Psoas muscle (tissue), 8 donors: ENCODE measurements around the gene GLMP. TPM values are rescaled to one million over a fixed set of nuclear protein-coding genes. Genes with fewer than 3 reads are reported as not detected.

Experiments used
- ATAC-seq, 4 donors: fragments of 200-7000 bp; cut with Tn5 transposase; one replicate each; pipeline ENCODE4 v1.9.1; 2020; ENCODE audit warnings: moderate library complexity in 3 of 4, mild to moderate bottlenecking in 2 of 4
- DNase-seq, 2 donors: peaks; one replicate each; pipeline ENCODE4 v3.0.0-alpha.2; 2020
- H3K27ac ChIP-seq: fragments of 200-600 bp; one replicate; pipeline ENCODE4 v1.8.0; 2022
- H3K27me3 ChIP-seq, 3 donors: fragments of 200-600 bp in 1 of 3; one replicate each; pipeline versions ENCODE4 v1.6.1 to v1.8.0; 2013 to 2022; ENCODE audit warnings: low read length in 2 of 3, mild to moderate bottlenecking in 2 of 3, moderate library complexity in 1 of 3; ENCODE audit not compliant: insufficient read depth in 3 of 3
- H3K36me3 ChIP-seq, 2 donors: fragments of 200-600 bp in 1 of 2; one replicate each; pipeline versions ENCODE4 v1.6.1 to v1.8.0; 2013 to 2022; ENCODE audit warnings: low read depth in 1 of 2, mild to moderate bottlenecking in 1 of 2, moderate library complexity in 1 of 2; ENCODE audit not compliant: insufficient read depth in 1 of 2
- H3K4me1 ChIP-seq: fragments of 200-600 bp; one replicate; pipeline ENCODE4 v1.8.0; 2022
- H3K4me3 ChIP-seq: fragments of 200-600 bp; one replicate; pipeline ENCODE4 v1.8.0; 2022; ENCODE audit warnings: mild to moderate bottlenecking
- H3K9me3 ChIP-seq: fragments of 200-600 bp; one replicate; pipeline ENCODE4 v1.8.0; 2022
- WGBS, 3 donors: extraction: QIAGEN DNeasy Blood & Tissue Kit; methylation state at CpG; one replicate each; pipeline versions ENCODE4 v1.1.6 to v1.1.7; 2013; 5-methylcytosine and 5-hydroxymethylcytosine counted together
- intact Hi-C, 2 donors: fragments of 100-400 bp; cut with DNase I; formaldehyde crosslinking; loops; one replicate each; pipeline versions ENCODE4 v1.11.0 to v1.14.2; 2022
- polyA plus RNA-seq, 3 donors: library from polyadenylated mRNA; stranded (reverse); fragments of 200-250 nt; gene quantifications; one replicate each; pipeline ENCODE4 v1.2.3, GENCODE V29; 2013
- total RNA-seq, 4 donors: library from RNA; stranded (reverse); fragmentation: NEBNext Ultra II Directional in 2 of 4; extraction: Animal tissue kit (Norgen Biotek cat#: 25700) in 2 of 4; gene quantifications; one replicate each; pipeline versions ENCODE4 v1.2.1 to v1.2.4, GENCODE V29; 2021 to 2023
- TF ChIP-seq, protein P1 (sequence below): fragments of 200-600 bp; IDR thresholded peaks from one replicate; pipeline ENCODE4 v1.8.0; 2022; ENCODE audit warnings: antibody characterized with exemption
- donor health status: healthy with polysubstance abuse.
- donor health status: DM: no; HTN: no; CAD: no; lungs with moderate emphysema.
- donor health status: Bipolar disorder and iron deficiency.
- donor health status: healthy.
- donor health status: DM: yes; HTN: yes; CAD: no.
- donor health status: DM: no; HTN: no; CAD: no.
- donor health status: DM: no; HTN: no; CAD: no.
- donor health status: DM: yes; HTN: yes; CAD: no.

GLMP gene
- total and polyA plus RNA-seq, 7 donors, result 5.1 to 9.6 (median 7.4) TPM

GRCh38 chr1:156262461-156263287 is 32.8 kb downstream of the GLMP start:
- no peak overlapping the region for H3K27ac ChIP-seq
- 82 to 87% (median 83%) methylated on average over 9 of the region's 9 CpGs for WGBS, 3 donors
- H3K4me3 ChIP-seq, result no peak overlapping the region
- no peaks in the 10 kb centered on the region for H3K9me3 ChIP-seq
- no peaks in the 10 kb centered on the region for H3K4me1 ChIP-seq
- ATAC-seq, result peak; percentile 36 to 64 (median 44)
- TF ChIP-seq, protein P1, sequence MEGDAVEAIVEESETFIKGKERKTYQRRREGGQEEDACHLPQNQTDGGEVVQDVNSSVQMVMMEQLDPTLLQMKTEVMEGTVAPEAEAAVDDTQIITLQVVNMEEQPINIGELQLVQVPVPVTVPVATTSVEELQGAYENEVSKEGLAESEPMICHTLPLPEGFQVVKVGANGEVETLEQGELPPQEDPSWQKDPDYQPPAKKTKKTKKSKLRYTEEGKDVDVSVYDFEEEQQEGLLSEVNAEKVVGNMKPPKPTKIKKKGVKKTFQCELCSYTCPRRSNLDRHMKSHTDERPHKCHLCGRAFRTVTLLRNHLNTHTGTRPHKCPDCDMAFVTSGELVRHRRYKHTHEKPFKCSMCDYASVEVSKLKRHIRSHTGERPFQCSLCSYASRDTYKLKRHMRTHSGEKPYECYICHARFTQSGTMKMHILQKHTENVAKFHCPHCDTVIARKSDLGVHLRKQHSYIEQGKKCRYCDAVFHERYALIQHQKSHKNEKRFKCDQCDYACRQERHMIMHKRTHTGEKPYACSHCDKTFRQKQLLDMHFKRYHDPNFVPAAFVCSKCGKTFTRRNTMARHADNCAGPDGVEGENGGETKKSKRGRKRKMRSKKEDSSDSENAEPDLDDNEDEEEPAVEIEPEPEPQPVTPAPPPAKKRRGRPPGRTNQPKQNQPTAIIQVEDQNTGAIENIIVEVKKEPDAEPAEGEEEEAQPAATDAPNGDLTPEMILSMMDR, result no peak
- DNase-seq, result no peak
- H3K36me3 ChIP-seq, result peaks cover 25 to 98% of the 10 kb centered on the region in 2 donors
- intact Hi-C loops, result no loop called here
- no peaks in the 10 kb centered on the region for H3K27me3 ChIP-seq

DNA sequence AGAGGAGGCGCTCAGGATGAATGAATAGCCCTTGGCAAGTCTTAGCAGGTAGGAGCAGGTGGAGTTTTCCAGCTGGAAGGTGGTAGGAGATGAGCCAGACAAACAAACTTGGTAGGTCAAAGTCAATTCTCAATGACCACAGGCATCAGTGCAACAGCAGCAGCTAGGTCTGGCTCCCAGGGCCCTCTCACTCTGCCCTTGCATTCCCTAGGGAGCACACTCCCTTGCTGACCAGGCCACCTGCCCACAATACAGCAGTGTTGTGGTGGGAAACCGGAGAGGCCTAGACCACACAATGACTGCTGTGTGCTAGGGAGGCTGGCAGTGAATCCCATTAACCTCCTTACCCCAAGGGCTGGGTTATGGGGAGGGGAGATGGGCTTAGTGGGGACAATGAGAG is 34.6 kb downstream of the GLMP start:
- TF ChIP-seq, protein P1, result no peak

DNA sequence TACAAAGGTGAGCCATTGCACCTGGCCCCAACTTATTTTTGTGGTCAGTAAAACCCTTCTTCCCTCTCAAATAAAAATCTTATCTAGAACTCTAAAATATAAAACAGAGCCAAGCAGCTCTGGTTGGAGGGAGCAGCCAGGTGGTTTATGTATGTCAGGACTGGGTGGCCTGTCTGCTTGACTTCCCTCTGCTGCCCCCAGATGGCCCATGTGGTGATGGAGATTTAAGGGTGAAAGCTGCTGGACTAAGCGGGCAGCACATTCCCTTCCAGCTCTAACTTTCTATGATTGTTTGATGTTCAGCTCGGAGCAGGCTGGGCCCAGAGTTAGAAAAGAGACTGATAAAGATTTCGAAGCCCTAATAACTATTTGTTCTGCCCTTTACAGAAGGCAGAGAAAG is 35.7 kb downstream of the GLMP start:
- no peak overlapping the region for H3K27ac ChIP-seq
- no peaks in the 10 kb centered on the region for H3K27me3 ChIP-seq
- ATAC-seq (no peak), DNase-seq (no peak)
- 71 to 76% (median 72%) methylated on average over 3 of the region's 3 CpGs for WGBS, 3 donors
- H3K4me3 ChIP-seq, result no peak overlapping the region
- TF ChIP-seq, protein P1, result no peak
- intact Hi-C loops, result no loop called here
- H3K4me1 ChIP-seq, result no peaks in the 10 kb centered on the region
- peaks cover 16 to 99% of the 10 kb centered on the region in 2 donors for H3K36me3 ChIP-seq
- H3K9me3 ChIP-seq, result no peaks in the 10 kb centered on the region

More for the DNA sequence above, 34.6 kb downstream of the GLMP start:
- ATAC-seq (no peak), DNase-seq (no peak)
- no peak overlapping the region for H3K4me3 ChIP-seq
- no peaks in the 10 kb centered on the region for H3K27me3 ChIP-seq
- H3K27ac ChIP-seq, result no peak overlapping the region
- H3K36me3 ChIP-seq, result peaks cover 16 to 98% of the 10 kb centered on the region in 2 donors
- H3K9me3 ChIP-seq, result no peaks in the 10 kb centered on the region
- H3K4me1 ChIP-seq, result no peaks in the 10 kb centered on the region
- WGBS, 3 donors, result 77 to 97% (median 86%) methylated on average over 2 of the region's 2 CpGs
- intact Hi-C loops, result no loop called here

DNA sequence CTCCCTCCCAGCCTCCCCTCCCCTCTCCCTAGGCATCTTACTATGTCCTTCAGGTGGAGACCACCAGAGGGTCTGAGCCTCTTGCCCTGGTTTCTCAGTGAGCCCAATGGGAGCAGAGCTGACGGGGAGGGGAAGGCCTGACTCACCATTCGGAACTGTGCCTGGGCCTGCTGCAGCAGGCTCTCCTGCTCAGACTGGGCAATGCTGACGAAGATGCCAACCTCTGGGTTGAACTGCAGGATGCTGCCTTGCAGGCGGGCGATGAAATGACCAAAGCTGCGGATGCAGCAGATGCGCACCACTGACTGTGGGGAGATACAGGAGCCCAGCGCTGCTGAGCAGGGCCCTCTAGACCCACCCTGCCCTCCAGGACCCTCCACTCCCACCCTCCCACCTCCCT is 36.6 kb downstream of the GLMP start:
- 95 to 98% (median 96%) methylated on average over 8 of the region's 8 CpGs for WGBS, 3 donors
- Histone ChIP-seq H3K36me3 (peaks cover 16 to 100% of the 10 kb centered on the region in 2 donors), H3K27me3 (no peaks in the 10 kb centered on the region), H3K4me1 (no peaks in the 10 kb centered on the region), H3K9me3 (no peaks in the 10 kb centered on the region), H3K27ac (no peak overlapping the region), H3K4me3 (no peak overlapping the region)
- TF ChIP-seq, protein P1, result no peak
- DNase-seq, result no peak
- no peak for ATAC-seq
- intact Hi-C loops, result no loop called here
